Esophagus muscularis mucosa (tissue), 4 donors: Measurements from ENCODE around the gene ERCC6. TPM values are rescaled to one million over a fixed set of nuclear protein-coding genes. Genes with fewer than 3 reads are reported as not detected.

ENCODE experiments used
- DNase-seq: peaks from one replicate; pipeline ENCODE4 v3.0.0-alpha.2; 2017; ENCODE audit errors: extremely low spot score
- H3K27ac ChIP-seq, 4 donors: fragments of 200-600 bp; sonication (generic); replicated peaks in 1 of 4; 1 replicate in 3 of 4; 2 replicates in 1 of 4; pipeline ENCODE4 v1.5.1; 2016 to 2019; ENCODE audit warnings: mild to moderate bottlenecking in 1 of 4
- H3K27me3 ChIP-seq, 4 donors: fragments of 200-600 bp; sonication (generic); one replicate each; pipeline versions ENCODE4 v1.5.1 to v1.6.0; 2016 to 2019
- H3K36me3 ChIP-seq, 4 donors: fragments of 200-600 bp; sonication (generic); one replicate each; pipeline ENCODE4 v1.5.1; 2016 to 2019
- H3K4me1 ChIP-seq, 4 donors: fragments of 200-600 bp; sonication (generic); one replicate each; pipeline ENCODE4 v1.5.1; 2016 to 2019
- H3K4me3 ChIP-seq, 4 donors: fragments of 200-600 bp; sonication (generic); 1 replicate in 2 of 4; 2 replicates in 2 of 4; pipeline ENCODE4 v1.5.1; 2016 to 2019; ENCODE audit warnings: mild to moderate bottlenecking in 4 of 4, moderate library complexity in 1 of 4
- H3K9me3 ChIP-seq, 4 donors: fragments of 200-600 bp; sonication (generic); 1 replicate in 3 of 4; 2 replicates in 1 of 4; pipeline ENCODE4 v1.5.1; 2016 to 2019
- EP300 ChIP-seq: sonication (generic); formaldehyde crosslinking; IDR thresholded peaks from one replicate; pipeline ENCODE4 v1.6.1; 2017; ENCODE audit warnings: antibody characterized with exemption
- POLR2A ChIP-seq: fragments of 450-650 bp; IDR thresholded peaks from one replicate; pipeline ENCODE4 v1.6.1; 2017; ENCODE audit warnings: antibody characterized with exemption, moderate library complexity, mild to moderate bottlenecking, low read depth
- POLR2AphosphoS5 ChIP-seq, 2 donors: sonication (generic); formaldehyde crosslinking; IDR thresholded peaks; one replicate each; pipeline ENCODE4 v1.6.1; 2017; ENCODE audit warnings: antibody characterized with exemption in 2 of 2
- WGBS: methylation state at CpG from one replicate; pipeline ENCODE4 v1.1.5; 2018; 5-methylcytosine and 5-hydroxymethylcytosine counted together
- intact Hi-C: fragments of 100-400 bp; cut with DNase I; formaldehyde crosslinking; loops from one replicate; pipeline ENCODE4 v1.15.1; 2023
- total RNA-seq, 4 donors: library from RNA; depleted of rRNA; stranded (reverse); fragments of >200 nt; gene quantifications; one replicate each; pipeline versions ENCODE4 v1.1.0 to v1.2.1, GENCODE V29; 2016
- TF ChIP-seq, protein P1 (sequence below), 3 experiments: fragments of 200-600 bp in 2 of 3; fragments of 450-650 bp in 1 of 3; sonication (generic) in 2 of 3; IDR thresholded peaks; one replicate each; pipeline ENCODE4 v1.5.1; 2017 to 2019; ENCODE audit warnings: antibody characterized with exemption in 3 of 3, mild to moderate bottlenecking in 2 of 3, moderate library complexity in 1 of 3

Gene ERCC6
- total RNA-seq, 4 donors from 2014 or later: 7.0 to 11.7 (median 9.2) TPM

DNA sequence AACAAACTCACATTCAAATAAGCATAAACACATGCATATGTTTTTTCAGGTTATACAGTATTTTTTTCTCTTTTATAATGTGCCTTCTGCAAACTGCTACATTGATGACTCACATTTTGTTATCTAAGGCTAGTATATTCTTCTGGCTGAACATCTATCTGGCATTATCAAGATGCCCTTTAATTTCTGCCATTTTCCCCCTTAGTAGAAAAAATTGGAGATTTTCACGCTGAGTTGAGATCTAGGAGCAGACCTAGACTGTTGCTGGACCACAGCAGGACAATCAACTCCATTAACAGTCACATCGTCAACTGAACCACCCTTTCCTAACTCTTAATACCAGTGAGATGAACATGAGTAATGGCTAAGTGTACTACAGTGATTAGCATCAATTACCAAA, 41.6 kb downstream of the ERCC6 start:
- no peaks in the 10 kb centered on the region for H3K4me1 ChIP-seq
- H3K27me3 ChIP-seq: no peaks in the 10 kb centered on the region
- DNase-seq: no peak
- no peak overlapping the region for H3K27ac ChIP-seq
- TF ChIP-seq POLR2AphosphoS5 (IDR thresholded peaks at IDR 0.05): no peak
- no peak for TF ChIP-seq POLR2A
- TF ChIP-seq, protein P1, sequence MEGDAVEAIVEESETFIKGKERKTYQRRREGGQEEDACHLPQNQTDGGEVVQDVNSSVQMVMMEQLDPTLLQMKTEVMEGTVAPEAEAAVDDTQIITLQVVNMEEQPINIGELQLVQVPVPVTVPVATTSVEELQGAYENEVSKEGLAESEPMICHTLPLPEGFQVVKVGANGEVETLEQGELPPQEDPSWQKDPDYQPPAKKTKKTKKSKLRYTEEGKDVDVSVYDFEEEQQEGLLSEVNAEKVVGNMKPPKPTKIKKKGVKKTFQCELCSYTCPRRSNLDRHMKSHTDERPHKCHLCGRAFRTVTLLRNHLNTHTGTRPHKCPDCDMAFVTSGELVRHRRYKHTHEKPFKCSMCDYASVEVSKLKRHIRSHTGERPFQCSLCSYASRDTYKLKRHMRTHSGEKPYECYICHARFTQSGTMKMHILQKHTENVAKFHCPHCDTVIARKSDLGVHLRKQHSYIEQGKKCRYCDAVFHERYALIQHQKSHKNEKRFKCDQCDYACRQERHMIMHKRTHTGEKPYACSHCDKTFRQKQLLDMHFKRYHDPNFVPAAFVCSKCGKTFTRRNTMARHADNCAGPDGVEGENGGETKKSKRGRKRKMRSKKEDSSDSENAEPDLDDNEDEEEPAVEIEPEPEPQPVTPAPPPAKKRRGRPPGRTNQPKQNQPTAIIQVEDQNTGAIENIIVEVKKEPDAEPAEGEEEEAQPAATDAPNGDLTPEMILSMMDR (IDR thresholded peaks at IDR 0.05): no peak
- no peak for TF ChIP-seq EP300
- no peak overlapping the region for H3K4me3 ChIP-seq
- no peaks in the 10 kb centered on the region for H3K9me3 ChIP-seq
- 98% methylated on average over 2 of the region's 2 CpGs for WGBS
- H3K36me3 ChIP-seq: peaks cover 0 to 23% (median 9%) of the 10 kb centered on the region in 4 donors
- intact Hi-C loops: no loop called here

DNA sequence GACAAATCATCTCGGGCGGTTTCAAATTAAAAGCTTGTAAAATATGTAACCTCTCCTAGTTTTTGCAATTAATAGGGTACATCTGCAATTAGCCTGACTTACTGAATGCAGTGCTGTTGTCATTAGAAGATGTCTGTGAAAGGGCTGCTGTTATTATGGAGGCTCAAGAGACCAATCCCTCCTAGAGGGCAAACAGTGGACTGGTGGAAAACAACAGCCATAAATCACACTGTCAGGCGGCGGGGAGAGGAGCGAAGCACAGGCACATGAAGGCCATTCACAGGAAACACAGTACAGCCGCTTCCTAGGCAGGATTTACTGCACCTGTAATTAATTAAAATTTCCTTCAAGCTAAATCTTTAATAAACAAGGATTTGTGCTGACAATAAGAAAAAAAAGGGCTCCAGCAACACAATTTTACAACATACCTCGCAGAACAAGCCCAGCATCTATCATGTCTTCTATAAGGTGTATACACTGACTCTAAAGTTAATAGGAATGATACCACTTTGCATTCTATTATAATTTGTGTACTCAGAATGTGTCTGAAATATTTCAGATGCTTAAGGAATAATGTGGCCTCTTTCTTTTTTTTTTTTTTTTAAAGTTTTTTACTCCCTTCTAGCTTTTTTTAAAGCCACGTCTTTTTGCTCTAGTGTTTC, 50.7 kb downstream of the ERCC6 start:
- 85% methylated on average over 8 of the region's 8 CpGs for WGBS
- TF ChIP-seq POLR2A (no peak), POLR2AphosphoS5 (IDR thresholded peaks at IDR 0.05) (no peak), EP300 (no peak)
- TF ChIP-seq, protein P1 (IDR thresholded peaks at IDR 0.05): no peak

DNA sequence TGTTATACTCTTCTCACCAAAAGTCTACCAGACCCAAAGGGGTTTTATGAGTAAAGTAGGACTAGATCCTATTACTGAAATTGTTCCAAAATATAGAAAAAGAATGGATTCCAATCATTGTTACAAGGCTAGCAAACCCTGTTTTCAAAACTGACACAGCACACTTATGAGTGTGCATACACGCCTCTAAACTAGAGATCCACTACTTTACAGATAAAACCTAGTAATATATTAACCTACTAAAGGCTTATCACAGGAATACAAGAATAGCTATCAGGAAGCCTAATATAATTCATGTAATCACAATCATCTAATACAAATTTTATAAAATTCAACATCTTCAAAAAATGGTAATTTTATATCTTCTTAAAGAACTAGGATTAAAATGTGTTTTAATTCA, 52.2 kb downstream of the ERCC6 start:
- peaks cover 2 to 18% (median 14%) of the 10 kb centered on the region in 4 donors for H3K36me3 ChIP-seq
- no peak overlapping the region for H3K4me3 ChIP-seq
- no peaks in the 10 kb centered on the region for H3K4me1 ChIP-seq
- WGBS: 96% methylated on average over 1 of the region's 1 CpG
- H3K27me3 ChIP-seq: no peaks in the 10 kb centered on the region
- H3K9me3 ChIP-seq: no peaks in the 10 kb centered on the region
- H3K27ac ChIP-seq: no peak overlapping the region
- intact Hi-C loops: no loop called here
- TF ChIP-seq, protein P1 (IDR thresholded peaks at IDR 0.05): no peak
- no peak for TF ChIP-seq POLR2AphosphoS5 (IDR thresholded peaks at IDR 0.05)
- TF ChIP-seq EP300: no peak
- no peak for TF ChIP-seq POLR2A
- DNase-seq: no peak

More for the DNA sequence above, 50.7 kb downstream of the ERCC6 start:
- Histone ChIP-seq H3K4me1 (no peaks in the 10 kb centered on the region), H3K27me3 (no peaks in the 10 kb centered on the region), H3K36me3 (peaks cover 0 to 10% (median 2%) of the 10 kb centered on the region in 4 donors), H3K27ac (no peak overlapping the region), H3K4me3 (no peak overlapping the region), H3K9me3 (no peaks in the 10 kb centered on the region)
- intact Hi-C loops: no loop called here
- DNase-seq: no peak

DNA sequence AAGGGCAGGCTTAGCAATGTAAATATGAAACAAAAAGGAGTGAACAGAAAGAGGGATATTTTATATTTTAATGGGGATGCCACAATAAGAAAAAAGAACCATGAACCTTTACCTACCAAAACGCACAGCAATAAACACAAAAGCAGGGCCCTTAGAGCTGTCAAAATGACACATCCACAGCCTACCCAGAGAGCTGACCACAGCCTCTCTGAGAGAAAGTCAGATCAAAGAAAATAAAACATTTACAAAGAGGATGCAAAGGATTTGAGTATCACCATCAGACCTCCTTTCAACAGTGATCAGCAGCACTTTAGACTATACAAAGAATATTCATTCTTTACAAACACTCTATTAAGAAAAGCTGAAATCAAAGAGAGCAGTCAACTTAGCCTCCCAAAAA, 52.9 kb downstream of the ERCC6 start:
- Histone ChIP-seq H3K4me3 (no peak overlapping the region), H3K27ac (no peak overlapping the region), H3K27me3 (no peaks in the 10 kb centered on the region), H3K36me3 (peaks cover 6 to 25% (median 17%) of the 10 kb centered on the region in 4 donors), H3K9me3 (no peaks in the 10 kb centered on the region), H3K4me1 (no peaks in the 10 kb centered on the region)
- 95% methylated on average over 1 of the region's 1 CpG for WGBS
- no peak for DNase-seq
- intact Hi-C loops: no loop called here
- TF ChIP-seq POLR2AphosphoS5 (IDR thresholded peaks at IDR 0.05): no peak
- TF ChIP-seq, protein P1 (IDR thresholded peaks at IDR 0.05): no peak
- no peak for TF ChIP-seq POLR2A
- TF ChIP-seq EP300: no peak
